Endothelial cell of umbilical vein (primary cell): Measurements from ENCODE around the gene PGLYRP4. TPM values are rescaled to one million over a fixed set of nuclear protein-coding genes. Genes with fewer than 3 reads are reported as not detected.

Experiments
- BruUV-seq: library from RNA; stranded (reverse); fragments of 400-500 nt; replicated peaks from 2 replicates; lab custom pipeline; 2021; lab: Mats Ljungman, UMichigan
- CTCF ChIA-PET: fragments of 300-600, 350-600 bp; sonication (Branson Sonifier 250); formaldehyde crosslinking; loops from one replicate; lab custom pipeline; 2021; ENCODE audit warnings: antibody characterized with exemption, inconsistent platforms; lab: Charles Lee
- POLR2A ChIA-PET: fragments of 300-600, 350-600 bp; sonication (Branson Sonifier 250); formaldehyde crosslinking; loops from one replicate; lab custom pipeline; 2021; ENCODE audit warnings: antibody characterized with exemption, inconsistent platforms; lab: Charles Lee
- DNase-seq: peaks from one replicate; pipeline ENCODE4 v3.0.0-alpha.2; 2011; ENCODE audit warnings: low read depth, low spot score
- FAIRE-seq: peaks from 2 replicates; lab custom pipeline; 2011; peaks lifted over from hg19 to GRCh38; lab: Jason Lieb, UNC
- H2AFZ ChIP-seq: 2 replicates; pipeline ENCODE4 v1.6.0; 2012; ENCODE audit warnings: low read depth, low read length, control low read depth, inconsistent platforms
- H3K27ac ChIP-seq: 2 replicates; pipeline ENCODE4 v1.5.1; 2011; ENCODE audit warnings: low read depth, mild to moderate bottlenecking, control low read depth, low read length, moderate library complexity; ENCODE audit not compliant: insufficient read depth
- H3K27me3 ChIP-seq, 2 experiments: 2 replicates each; pipeline versions ENCODE4 v1.6.0 to v1.6.1; 2011; ENCODE audit warnings: low read length in 2 of 2, mixed read lengths in 1 of 2; ENCODE audit not compliant: control insufficient read depth in 2 of 2, insufficient read depth in 2 of 2
- H3K36me3 ChIP-seq, 2 experiments: 2 replicates in 1 of 2; 3 replicates in 1 of 2; pipeline ENCODE4 v1.5.1; 2011; ENCODE audit warnings: low read length in 2 of 2, mild to moderate bottlenecking in 1 of 2, moderate library complexity in 1 of 2; ENCODE audit not compliant: control insufficient read depth in 2 of 2, insufficient read depth in 2 of 2; ENCODE audit errors: extremely low read depth in 1 of 2
- H3K4me1 ChIP-seq: 3 replicates; pipeline ENCODE4 v1.5.1; 2011; ENCODE audit warnings: mild to moderate bottlenecking, low read length; ENCODE audit not compliant: control insufficient read depth, insufficient read depth; ENCODE audit errors: extremely low read depth
- H3K4me2 ChIP-seq: 2 replicates; pipeline ENCODE4 v1.6.1; 2011; ENCODE audit warnings: low read length, control low read depth, mixed read lengths; ENCODE audit not compliant: insufficient read depth
- H3K4me3 ChIP-seq, 3 experiments: fragments of 200-600 bp in 1 of 3; sonication (generic), shearing (Covaris generic) in 1 of 3; replicated peaks in 1 of 3; 2 replicates each; pipeline ENCODE4 v1.5.1; 2011 to 2016; ENCODE audit warnings: control low read depth in 3 of 3, low read length in 3 of 3, mild to moderate bottlenecking in 2 of 3, inconsistent platforms in 1 of 3, low read depth in 1 of 3, moderate library complexity in 1 of 3; ENCODE audit not compliant: insufficient read depth in 1 of 3
- H3K79me2 ChIP-seq: 2 replicates; pipeline ENCODE4 v1.6.0; 2012; ENCODE audit warnings: low read length, inconsistent platforms; ENCODE audit not compliant: control insufficient read depth, insufficient read depth
- H3K9ac ChIP-seq: replicated peaks from 2 replicates; pipeline ENCODE3; 2011; ENCODE audit warnings: low read length, control low read depth; ENCODE audit not compliant: insufficient read depth; ENCODE audit errors: extremely low read depth
- H3K9me1 ChIP-seq: replicated peaks from 3 replicates; pipeline ENCODE4 v1.6.0; 2011; ENCODE audit warnings: mild to moderate bottlenecking, low read length; ENCODE audit not compliant: control insufficient read depth, insufficient read depth; ENCODE audit errors: extremely low read depth
- H3K9me3 ChIP-seq: replicated peaks from 2 replicates; pipeline ENCODE4 v1.5.1; 2012; ENCODE audit warnings: low read length, inconsistent platforms; ENCODE audit not compliant: control insufficient read depth, insufficient read depth
- H4K20me1 ChIP-seq: replicated peaks from 2 replicates; pipeline ENCODE3; 2011; ENCODE audit warnings: mild to moderate bottlenecking, low read length; ENCODE audit not compliant: control insufficient read depth, insufficient read depth; ENCODE audit errors: extremely low read depth
- CTCF ChIP-seq, 2 donors: IDR thresholded peaks; 1 replicate in 1 of 2; 2 replicates in 1 of 2; pipeline ENCODE4 v1.5.1; 2011; ENCODE audit warnings: low read length in 2 of 2, mild to moderate bottlenecking in 2 of 2, moderate library complexity in 2 of 2, control low read depth in 1 of 2, inconsistent platforms in 1 of 2, low read depth in 1 of 2; ENCODE audit not compliant: insufficient read depth in 1 of 2; ENCODE audit errors: extremely low read depth in 1 of 2
- EZH2 ChIP-seq: IDR thresholded peaks from 2 replicates; pipeline ENCODE4 v1.6.1; 2012; ENCODE audit warnings: borderline replicate concordance, low read depth, mild to moderate bottlenecking, moderate library complexity, low read length, inconsistent platforms; ENCODE audit not compliant: severe bottlenecking
- FOS ChIP-seq: IDR thresholded peaks from 2 replicates; pipeline ENCODE4 v1.6.1; 2011; ENCODE audit warnings: mild to moderate bottlenecking, low read length, moderate library complexity, borderline replicate concordance; ENCODE audit not compliant: insufficient read depth
- GATA2 ChIP-seq: IDR thresholded peaks from 2 replicates; pipeline ENCODE4 v1.7.0; 2011; ENCODE audit warnings: low read depth, mild to moderate bottlenecking, moderate library complexity, mixed read lengths, low read length; ENCODE audit not compliant: insufficient read length, insufficient read depth
- JUN ChIP-seq: IDR thresholded peaks from 2 replicates; pipeline ENCODE4 v1.6.1; 2011; ENCODE audit warnings: borderline replicate concordance, low read depth; ENCODE audit not compliant: insufficient read length, insufficient read depth
- MAX ChIP-seq: IDR thresholded peaks from 2 replicates; pipeline ENCODE4 v1.6.1; 2011; ENCODE audit not compliant: insufficient read depth, insufficient read length
- MYC ChIP-seq: IDR thresholded peaks from one replicate; pipeline ENCODE4 v1.6.1; 2011; ENCODE audit warnings: mild to moderate bottlenecking, low read depth, low read length
- POLR2A ChIP-seq: IDR thresholded peaks from 2 replicates; pipeline ENCODE4 v1.6.1; 2012; ENCODE audit warnings: low read depth, mild to moderate bottlenecking, control low read depth, low read length
- POLR2AphosphoS5 ChIP-seq: IDR thresholded peaks from 2 replicates; pipeline ENCODE4 v1.6.1; 2012; ENCODE audit warnings: low read depth, mild to moderate bottlenecking, control low read depth, low read length, moderate library complexity; ENCODE audit not compliant: insufficient read depth
- dilution Hi-C: fragments of 300-500 bp; cut with MboI; formaldehyde crosslinking; loops from one replicate; pipeline ENCODE4 v1.15.0; 2019; ENCODE audit warnings: low sequenced_read_pairs; ENCODE audit not compliant: extremely low pct_ligation_motif_present
- intact Hi-C: fragments of 100-400 bp; cut with micrococcal nuclease; formaldehyde crosslinking; loops from one replicate; pipeline ENCODE4 v1.10.0; 2022
- polyA plus RNA-seq, 4 experiments: library from polyadenylated mRNA; depleted of rRNA in 3 of 4; stranded (reverse) in 3 of 4; unstranded in 1 of 4; fragments of >200 nt; gene quantifications; 2 replicates each; pipeline versions ENCODE4 v1.2.1 to v1.2.3, GENCODE V29; 2011 to 2012; ENCODE audit warnings: missing spikeins in 1 of 4
- total RNA-seq: library from RNA; stranded (reverse); gene quantifications from 2 replicates; pipeline ENCODE4 v1.2.3, GENCODE V29; 2021

Gene PGLYRP4
- total and polyA plus RNA-seq, 2 donors (not counting 3 experiments of a cell fraction or from before 2014, with no cell fraction given): not detected

- Histone ChIP-seq H3K9me1 (no peaks in the 10 kb centered on the region), H3K4me3 (no peak overlapping the region), H3K79me2 (no peaks in the 10 kb centered on the region), H4K20me1 (no peaks in the 10 kb centered on the region), H3K27me3 (no peaks in the 10 kb centered on the region), H2AFZ (no peak overlapping the region), H3K4me1 (no peaks in the 10 kb centered on the region), H3K36me3 (no peaks in the 10 kb centered on the region), H3K27ac (no peak overlapping the region), H3K9me3 (no peaks in the 10 kb centered on the region), H3K9ac (no peak overlapping the region), H3K4me2 (no peak overlapping the region)
- BruUV-seq: no TSS peak
- TF ChIP-seq MAX (no peak), JUN (no peak), POLR2AphosphoS5 (no peak), MYC (no peak), POLR2A (no peak)
- intact Hi-C loops: no loop called here
- dilution Hi-C loops: no loop called here
- ChIA-PET POLR2A (no interaction called here), CTCF (no interaction called here)
- DNase-seq: no peak
- no peak for FAIRE-seq
Measured at GRCh38 chr1:153393926-153394325, 45.3 kb upstream of the PGLYRP4 start.

- no peak for TF ChIP-seq MYC
- no peak for TF ChIP-seq CTCF (IDR thresholded peaks at IDR 0.05; ENCODE audit: extremely low read depth in 1 of 2, insufficient read depth in 1 of 2, low read depth in 1 of 2, low read length in 2 of 2)
- no peak for TF ChIP-seq MAX
- TF ChIP-seq POLR2AphosphoS5: no peak
- no peak for TF ChIP-seq GATA2
- TF ChIP-seq POLR2A: no peak
- TF ChIP-seq JUN: no peak
- no peak for TF ChIP-seq FOS
- TF ChIP-seq EZH2: no peak
- dilution Hi-C loops (no loop called here), intact Hi-C loops (no loop called here)
- BruUV-seq: no TSS peak
- CTCF ChIA-PET: no interaction called here
- H3K4me2 ChIP-seq: no peak overlapping the region
- H3K9me3 ChIP-seq: no peaks in the 10 kb centered on the region
- H3K27ac ChIP-seq: no peak overlapping the region
- no peaks in the 10 kb centered on the region for H4K20me1 ChIP-seq
- H3K36me3 ChIP-seq: no peaks in the 10 kb centered on the region
- no peak for DNase-seq
- H3K9ac ChIP-seq: no peak overlapping the region
- no peaks in the 10 kb centered on the region for H3K27me3 ChIP-seq
- H2AFZ ChIP-seq: no peak overlapping the region
- H3K9me1 ChIP-seq: no peaks in the 10 kb centered on the region
- FAIRE-seq: no peak
- no peaks in the 10 kb centered on the region for H3K79me2 ChIP-seq
- H3K4me1 ChIP-seq: no peaks in the 10 kb centered on the region
- H3K4me3 ChIP-seq: no peak overlapping the region
- POLR2A ChIA-PET: no interaction called here
Measured at GRCh38 chr1:153392822-153393221, 44.2 kb upstream of the PGLYRP4 start.
